ENCODE data around the gene RBMS3. TPM values are rescaled to one million over a fixed set of nuclear protein-coding genes. Genes with fewer than 3 reads are reported as not detected.

RBMS3 gene
- total RNA-seq, 1 experiment from 2014 or later: 74.2 TPM

GRCh38 chr3:30012941-30013543 is 732.2 kb downstream of the RBMS3 start:
- H3K9me3 Mint-ChIP-seq (ENCODE audit: unreplicated experiment): no peaks in the 10 kb centered on the region
- ChIA-PET CTCF (interaction anchor here (0.5 to 2.6 kb wide), 24 partner anchors 8 to 1523 kb away, joined by 3 to 17 read pairs (median 4); no protein-coding TSS in a partner anchor), POLR2A (interaction anchor here (0.8 to 1.0 kb wide), 4 partner anchors 12 to 703 kb away, joined by 3 to 4 read pairs (median 3); no protein-coding TSS in a partner anchor)
- DNase-seq (ENCODE audit: unreplicated experiment): peak; percentile 82
- H3K27me3 Mint-ChIP-seq (ENCODE audit: insufficient read depth, unreplicated experiment): no peaks in the 10 kb centered on the region
- intact Hi-C loops (cut with micrococcal nuclease): loop anchor here (1.0 to 10.0 kb wide), 5 partner anchors 728 to 1538 kb away; partner anchors contain the start of gene RBMS3
- H3K4me3 Mint-ChIP-seq (ENCODE audit: unreplicated experiment): no peak overlapping the region
- no TSS peak for BruUV-seq (replicated peaks)
- no peaks in the 10 kb centered on the region for H3K4me1 Mint-ChIP-seq (ENCODE audit: insufficient read depth, unreplicated experiment)
- TF ChIP-seq CTCF (IDR thresholded peaks at IDR 0.05; ENCODE audit: unreplicated experiment): peak; percentile 53
- no peak overlapping the region for H3K27ac Mint-ChIP-seq (ENCODE audit: low read depth, unreplicated experiment)
- peaks cover 10% of the 10 kb centered on the region for H3K36me3 Mint-ChIP-seq (ENCODE audit: insufficient read depth, unreplicated experiment)

GRCh38 chr3:30017901-30018300 is 737.0 kb downstream of the RBMS3 start:
- H3K27ac Mint-ChIP-seq (ENCODE audit: low read depth, unreplicated experiment): no peak overlapping the region
- no peaks in the 10 kb centered on the region for H3K27me3 Mint-ChIP-seq (ENCODE audit: insufficient read depth, unreplicated experiment)
- ChIA-PET CTCF (no interaction called here), POLR2A (interaction anchor here (0.9 kb wide), 1 partner anchor 14 kb away, joined by 5 read pairs; no protein-coding TSS in a partner anchor)
- TF ChIP-seq CTCF (IDR thresholded peaks at IDR 0.05; ENCODE audit: unreplicated experiment): no peak
- BruUV-seq (replicated peaks): no TSS peak
- no peaks in the 10 kb centered on the region for H3K9me3 Mint-ChIP-seq (ENCODE audit: unreplicated experiment)
- H3K36me3 Mint-ChIP-seq (ENCODE audit: insufficient read depth, unreplicated experiment): peaks cover 6% of the 10 kb centered on the region
- intact Hi-C loops (cut with micrococcal nuclease): loop anchor here (10.0 kb wide), 2 partner anchors 733 to 1543 kb away; partner anchors contain the start of gene RBMS3
- H3K4me3 Mint-ChIP-seq (ENCODE audit: unreplicated experiment): no peak overlapping the region
- DNase-seq (ENCODE audit: unreplicated experiment): no peak
- H3K4me1 Mint-ChIP-seq (ENCODE audit: insufficient read depth, unreplicated experiment): no peaks in the 10 kb centered on the region

GRCh38 chr3:30020380-30020779 is 739.5 kb downstream of the RBMS3 start:
- Mint-ChIP-seq H3K27ac (ENCODE audit: low read depth, unreplicated experiment) (no peak overlapping the region), H3K4me3 (ENCODE audit: unreplicated experiment) (no peak overlapping the region), H3K36me3 (ENCODE audit: insufficient read depth, unreplicated experiment) (peaks cover 6% of the 10 kb centered on the region), H3K4me1 (ENCODE audit: insufficient read depth, unreplicated experiment) (no peaks in the 10 kb centered on the region), H3K27me3 (ENCODE audit: insufficient read depth, unreplicated experiment) (no peaks in the 10 kb centered on the region), H3K9me3 (ENCODE audit: unreplicated experiment) (no peaks in the 10 kb centered on the region)
- POLR2A ChIA-PET: interaction anchor here (0.5 to 0.6 kb wide), 2 partner anchors 17 to 640 kb away, joined by 3 read pairs; no protein-coding TSS in a partner anchor
- CTCF ChIA-PET: interaction anchor here (1.2 to 1.6 kb wide), 3 partner anchors 8 to 22 kb away, joined by 3 to 7 read pairs (median 5); no protein-coding TSS in a partner anchor
- intact Hi-C loops (cut with micrococcal nuclease): no loop called here
- BruUV-seq (replicated peaks): no TSS peak
- TF ChIP-seq CTCF (IDR thresholded peaks at IDR 0.05; ENCODE audit: unreplicated experiment): no peak
- DNase-seq (ENCODE audit: unreplicated experiment): no peak

- no TSS peak for BruUV-seq (replicated peaks)
- no peak for DNase-seq (ENCODE audit: unreplicated experiment)
- no peaks in the 10 kb centered on the region for H3K27me3 Mint-ChIP-seq (ENCODE audit: insufficient read depth, unreplicated experiment)
- ChIA-PET POLR2A (interaction anchor here (0.7 to 0.9 kb wide), 2 partner anchors 12 to 186 kb away, joined by 3 read pairs; no protein-coding TSS in a partner anchor), CTCF (interaction anchor here (1.1 to 1.2 kb wide), 2 partner anchors 12 to 15 kb away, joined by 3 to 6 read pairs; no protein-coding TSS in a partner anchor)
- intact Hi-C loops (cut with micrococcal nuclease): no loop called here
- no peak overlapping the region for H3K27ac Mint-ChIP-seq (ENCODE audit: low read depth, unreplicated experiment)
- H3K4me3 Mint-ChIP-seq (ENCODE audit: unreplicated experiment): no peak overlapping the region
- no peaks in the 10 kb centered on the region for H3K36me3 Mint-ChIP-seq (ENCODE audit: insufficient read depth, unreplicated experiment)
- H3K9me3 Mint-ChIP-seq (ENCODE audit: unreplicated experiment): no peaks in the 10 kb centered on the region
- H3K4me1 Mint-ChIP-seq (ENCODE audit: insufficient read depth, unreplicated experiment): no peaks in the 10 kb centered on the region
- TF ChIP-seq CTCF (IDR thresholded peaks at IDR 0.05; ENCODE audit: unreplicated experiment): no peak
Observed at GRCh38 chr3:30024466-30024865, 743.6 kb downstream of the RBMS3 start.

Data from MCF 10A (cell line).